GM03348 (cell line): ENCODE data around the gene GNG5.
"Not testable (repeated sequence)": the region's sequence is repeated elsewhere in the genome, so short reads cannot be mapped to it uniquely, and the experiment has no call there.

Experiments used
- DNase-seq: peaks from one replicate; pipeline ENCODE4 v3.0.0; 2012; ENCODE audit warnings: low spot score

GNG5 gene

DNA sequence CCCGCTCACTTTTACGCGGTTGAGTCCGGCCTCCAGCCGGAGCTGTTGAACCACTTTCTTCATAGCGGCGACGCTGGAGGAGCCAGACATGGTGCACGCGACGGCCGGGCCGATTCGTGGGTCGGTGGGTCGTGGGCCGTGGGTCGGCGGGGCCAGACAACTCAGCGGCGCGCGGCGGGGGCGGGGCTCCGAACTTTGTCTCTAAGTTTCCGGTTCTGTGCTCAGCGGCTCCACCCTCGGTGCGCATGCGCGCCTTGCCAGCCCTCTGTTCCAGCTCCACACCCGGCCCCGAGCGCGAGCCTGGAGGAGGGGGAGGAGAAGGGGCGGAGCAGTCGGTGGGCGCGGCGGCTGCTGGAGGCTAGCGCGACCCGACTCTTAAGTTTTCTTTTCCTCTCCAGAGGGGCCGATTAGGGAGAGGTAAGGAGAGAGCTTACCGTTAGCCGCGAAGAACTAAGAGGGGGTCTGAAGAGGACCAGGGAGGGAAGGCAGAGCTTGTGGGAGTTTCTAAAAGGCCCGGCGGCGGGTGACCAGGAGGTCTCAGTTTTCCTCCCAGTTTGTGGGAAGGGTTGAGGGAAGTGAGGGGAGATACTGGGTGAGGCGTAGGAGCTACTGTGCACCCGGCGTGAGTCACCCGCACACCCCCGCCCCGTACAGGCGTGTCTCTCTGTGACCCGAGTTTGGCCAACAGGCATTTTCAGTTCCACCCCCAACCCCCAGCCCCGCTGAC, at the start of gene GNG5, which contains the start of gene SPATA1:
GNG5 (minus strand) TSS at position 580 of the 727 bp plus-strand sequence; CDS start at position 90, 490 bp downstream.
SPATA1 (plus strand) TSS at position 385 of the 727 bp plus-strand sequence. CDS start 9,974 bp downstream, outside the sequence.
- DNase-seq = peak; percentile 99

DNA sequence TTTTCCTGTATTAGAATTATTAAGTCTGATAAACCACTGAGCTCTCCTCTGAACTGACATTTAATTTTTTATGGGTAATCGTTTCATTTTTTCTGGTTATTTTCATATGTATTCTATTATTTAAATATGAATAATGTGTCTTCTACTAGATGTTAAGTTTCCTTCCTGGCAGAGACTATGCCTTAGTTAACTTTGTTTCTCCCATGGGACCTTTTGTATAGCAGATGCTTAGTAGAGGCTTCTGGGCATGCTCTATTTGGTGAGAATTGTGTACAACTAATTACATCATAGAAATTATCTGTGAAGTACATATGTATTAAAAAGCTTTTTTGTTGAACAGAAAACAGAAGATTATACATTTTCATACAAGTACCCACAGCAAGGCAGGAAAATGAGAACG, 44.4 kb upstream of the GNG5 start:
- DNase-seq = peak; percentile 8

GRCh38 chr1:84541679-84542078, 35.3 kb upstream of the GNG5 start:
- no peak for DNase-seq

- DNase-seq = no peak
Measured at GRCh38 chr1:84540759-84541158, 34.4 kb upstream of the GNG5 start.

DNA sequence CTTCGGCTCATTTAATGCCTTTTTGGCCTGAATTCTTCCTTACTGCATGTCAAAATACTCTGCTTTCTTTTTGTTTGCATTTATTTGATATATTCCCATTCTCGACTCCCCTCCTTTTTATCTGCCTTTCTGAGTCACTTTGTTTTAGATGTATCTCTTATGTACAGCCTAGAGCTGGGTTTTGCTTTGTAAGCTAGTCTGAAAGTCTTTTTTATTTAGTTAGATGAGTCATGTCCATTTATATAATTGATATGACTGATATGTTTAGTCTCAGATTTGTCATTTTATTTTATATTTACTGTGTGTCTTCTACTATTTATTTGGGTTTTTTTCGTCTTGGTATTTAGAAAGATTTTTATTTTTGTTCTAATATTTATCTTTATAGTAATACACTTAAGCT, 33.6 kb upstream of the GNG5 start:
- no peak for DNase-seq

DNA sequence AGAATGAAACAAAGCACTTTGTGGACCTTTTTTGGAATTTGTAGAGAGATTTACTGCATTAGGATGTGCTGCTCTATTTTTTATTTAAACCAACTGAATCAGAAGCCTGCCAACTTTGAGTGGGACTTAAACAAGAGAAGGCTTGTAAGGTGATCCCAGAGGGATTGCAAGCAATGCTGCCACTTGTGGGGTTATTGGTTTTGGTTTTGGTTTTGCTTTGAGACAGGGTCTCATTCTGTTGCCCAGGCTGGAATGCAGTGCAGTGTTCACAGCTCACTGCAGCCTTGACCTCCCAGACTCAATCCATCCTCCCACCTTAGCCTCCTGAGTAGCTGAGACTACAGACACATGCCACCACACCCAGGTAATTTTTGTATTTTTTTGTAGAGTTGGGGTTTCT, 32.2 kb upstream of the GNG5 start:
- no peak for DNase-seq

GRCh38 chr1:84525779-84526178, 19.4 kb upstream of the GNG5 start:
- DNase-seq = no peak

DNA sequence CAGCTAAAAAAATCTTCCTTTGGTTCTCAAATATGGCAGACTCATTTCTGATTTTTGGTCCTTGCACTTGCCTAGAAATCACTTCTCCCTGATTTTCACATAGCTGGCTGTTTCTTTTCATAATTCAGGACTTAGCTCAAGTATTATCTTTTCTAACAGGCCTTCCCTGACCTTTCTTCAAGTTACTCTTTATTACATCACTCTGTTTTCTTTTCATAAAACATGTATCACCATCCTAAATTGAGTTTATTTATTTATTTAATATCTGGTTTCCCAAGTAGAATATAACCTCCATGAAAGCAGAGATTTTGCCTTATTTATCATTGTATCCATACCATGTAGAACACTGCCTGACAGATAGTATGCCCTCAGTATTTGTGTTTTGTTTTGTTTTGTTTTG, 18.2 kb upstream of the GNG5 start:
- DNase-seq = no peak

DNA sequence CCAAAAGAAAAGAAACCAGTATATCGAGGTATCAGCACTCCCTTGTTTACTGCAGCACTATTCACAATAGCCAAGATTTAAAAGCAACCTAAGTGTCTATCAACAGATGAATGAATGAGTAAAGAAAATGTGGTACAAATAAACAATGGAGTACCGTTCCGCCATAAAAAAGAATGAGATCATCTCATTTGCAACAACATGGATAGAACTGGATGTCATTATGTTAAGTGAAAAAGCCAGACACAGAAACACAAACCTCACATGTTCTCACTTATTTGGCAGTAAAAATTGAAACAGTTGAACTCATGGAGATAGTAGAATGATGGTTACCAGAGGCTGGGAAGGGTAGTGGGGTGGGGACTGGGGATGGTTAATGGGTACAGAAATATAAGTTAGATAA, 4.3 kb upstream of the GNG5 start:
- no peak for DNase-seq

DNA sequence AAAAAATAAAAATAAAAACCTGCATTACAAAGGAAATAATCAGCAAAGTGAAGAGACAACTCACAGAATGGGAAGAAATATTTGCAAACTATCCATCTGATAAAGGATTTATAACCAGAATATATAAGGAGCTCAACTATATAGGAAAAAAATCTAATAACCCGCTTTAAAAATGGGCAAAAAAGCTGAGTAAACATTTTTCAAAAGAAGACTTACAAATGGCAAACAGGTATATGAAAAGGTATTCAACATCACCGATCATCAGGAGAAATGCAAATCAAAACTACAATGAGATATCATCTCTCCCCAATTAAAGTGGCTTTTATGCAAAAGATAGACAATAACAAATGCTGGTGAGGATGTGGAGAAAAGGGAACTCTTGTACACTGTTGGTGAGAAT, 3.8 kb upstream of the GNG5 start:
- DNase-seq = no peak

- no peak for DNase-seq
Measured at GRCh38 chr1:84509029-84509428, 2.6 kb upstream of the GNG5 start.

GRCh38 chr1:84508510-84508909, 2.1 kb upstream of the GNG5 start:
- DNase-seq = no peak

DNA sequence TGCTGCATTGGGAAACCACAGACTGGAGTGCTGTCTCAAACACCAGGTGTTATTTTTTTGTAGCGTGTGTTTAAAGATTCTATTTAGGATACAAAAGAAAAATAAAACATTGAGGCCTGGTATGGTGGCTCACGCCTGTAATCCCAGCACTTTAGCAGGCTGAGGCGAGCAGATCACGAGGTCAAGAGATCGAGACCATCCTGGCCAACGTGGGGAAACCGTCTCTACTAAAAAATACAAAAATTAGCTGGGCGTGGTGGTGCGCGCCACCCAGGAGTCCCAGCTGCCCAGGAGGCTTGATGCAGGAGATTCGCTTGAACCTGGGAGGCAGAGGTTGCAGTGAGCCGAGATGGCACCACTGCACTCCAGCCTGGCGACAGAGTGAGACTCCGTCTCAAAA, 1.5 kb upstream of the GNG5 start:
- DNase-seq = not testable (repeated sequence)

DNA sequence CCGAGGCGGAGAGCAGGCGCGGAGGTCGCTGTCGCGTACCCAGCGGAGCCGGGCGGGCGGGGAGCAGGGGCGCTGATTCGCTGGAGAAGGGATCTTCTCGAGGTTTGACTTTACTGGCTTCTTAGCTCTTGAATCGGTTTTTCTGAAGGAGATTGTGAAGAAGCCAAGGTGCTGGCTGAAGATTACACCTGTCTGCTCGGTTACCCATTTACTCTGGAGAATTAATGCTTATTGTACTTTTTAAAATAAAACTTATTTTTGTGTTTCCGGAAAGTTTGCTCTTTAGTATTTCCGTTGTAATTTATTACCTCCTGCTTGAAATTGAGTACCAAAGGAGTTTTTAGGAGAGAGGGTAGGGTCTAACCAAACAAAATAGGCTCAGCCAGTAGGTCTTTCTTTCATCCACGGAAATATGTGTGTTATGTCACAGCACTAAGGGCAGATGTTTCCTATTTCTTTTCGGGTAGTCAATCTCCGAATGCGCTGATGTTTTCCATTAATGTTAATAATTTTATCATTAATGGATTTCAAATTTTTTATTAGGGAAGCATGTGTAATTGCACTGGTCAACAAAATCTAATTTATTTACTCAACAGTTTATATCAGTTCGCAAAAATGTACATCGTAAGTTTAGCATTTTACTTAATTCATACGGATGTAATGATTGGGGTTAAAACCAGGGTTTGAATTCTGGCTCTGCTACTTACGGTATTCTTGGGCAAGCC, 510 bp upstream of the GNG5 start:
- DNase-seq = peak; percentile 6

- DNase-seq = peak; percentile 85
Measured at GRCh38 chr1:84505493-84506001, 834 bp downstream of the GNG5 start.

DNA sequence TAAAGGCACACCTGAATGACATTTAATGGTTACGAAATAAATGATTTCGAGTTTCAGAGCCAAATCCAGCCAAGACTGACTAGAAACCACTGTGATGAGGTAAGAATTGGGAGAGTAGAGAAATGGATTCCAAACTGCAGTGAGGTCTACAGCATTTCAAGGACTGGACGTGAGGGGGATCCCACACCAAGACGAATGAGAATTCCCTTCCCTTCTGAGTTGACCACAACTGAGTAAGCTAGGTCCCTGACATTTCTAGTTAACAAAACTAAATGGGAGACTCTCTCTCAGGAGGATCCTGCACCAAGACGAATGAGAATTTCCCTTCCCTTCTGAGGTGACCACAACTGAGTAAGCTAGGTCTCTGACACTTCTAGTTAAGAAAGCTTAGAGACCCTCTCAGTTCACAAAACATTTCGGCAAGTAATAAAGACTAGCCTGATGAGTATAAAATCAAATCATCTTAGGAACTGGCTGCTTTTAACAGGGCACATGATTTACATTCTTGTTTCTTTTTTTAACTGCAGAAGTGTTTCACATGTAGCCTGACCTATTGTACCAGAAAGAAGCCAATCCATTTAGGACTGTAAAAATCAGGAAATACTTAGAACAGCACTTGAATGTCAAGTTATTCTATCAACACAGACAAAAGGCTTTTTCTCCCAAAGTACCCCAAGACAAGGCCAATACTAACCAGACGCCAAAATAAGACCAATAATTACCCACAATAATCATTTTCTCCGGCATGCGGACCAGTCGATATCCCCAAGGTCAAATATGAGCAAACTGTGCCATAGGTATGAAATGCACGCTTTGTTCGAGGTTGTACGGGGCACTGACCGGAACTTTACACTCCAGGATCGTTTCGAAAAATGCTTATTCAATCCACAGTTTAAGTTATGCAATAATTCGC, 1.5 kb downstream of the GNG5 start:
- DNase-seq = peak; percentile 60

DNA sequence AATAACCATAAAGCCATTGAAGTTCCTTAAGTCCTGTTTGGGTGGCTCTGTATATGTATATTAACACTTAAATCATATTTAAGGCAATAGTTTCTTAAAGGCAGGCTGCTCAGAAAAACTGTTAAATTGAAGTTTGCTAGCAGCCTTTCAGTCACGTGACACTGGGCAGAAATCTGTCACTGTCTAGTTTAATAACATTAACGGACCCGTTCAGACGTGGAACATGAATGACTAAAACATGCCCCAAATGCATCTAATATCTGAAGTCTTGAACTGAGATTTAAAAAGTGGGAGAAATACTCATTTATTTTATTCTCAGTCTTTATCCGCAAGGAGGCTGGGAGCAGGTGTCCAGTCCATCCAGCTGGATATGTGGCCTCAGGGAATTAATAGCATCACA, 3.5 kb downstream of the GNG5 start:
- no peak for DNase-seq

- no peak for DNase-seq
Measured at GRCh38 chr1:84497631-84498275, 8.6 kb downstream of the GNG5 start.

- no peak for DNase-seq
Measured at GRCh38 chr1:84496498-84496897, 9.9 kb downstream of the GNG5 start.

DNA sequence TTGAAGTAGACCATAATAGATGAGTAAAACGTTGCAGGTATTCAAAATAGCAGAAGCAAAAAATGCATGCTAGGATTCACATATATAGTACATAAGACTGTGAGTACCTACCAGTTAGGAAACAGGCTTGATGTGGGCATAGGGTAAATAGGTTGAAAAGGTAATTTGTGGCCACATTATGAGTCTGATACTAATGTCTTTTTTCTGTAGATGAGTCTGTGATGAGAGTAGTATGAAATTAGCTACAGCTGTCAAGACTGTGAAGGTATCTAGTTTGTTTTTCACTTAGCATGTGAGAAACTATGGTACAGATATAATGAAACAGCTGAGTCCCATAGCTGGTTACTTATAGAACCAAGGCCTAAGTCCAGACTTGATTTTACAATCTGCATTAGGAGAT, 12.6 kb downstream of the GNG5 start:
- DNase-seq = no peak

- DNase-seq = no peak
Measured at GRCh38 chr1:84492726-84493125, 13.7 kb downstream of the GNG5 start.

GRCh38 chr1:84489766-84490165, 16.6 kb downstream of the GNG5 start:
- no peak for DNase-seq
